Neutrophil (primary cell): ENCODE data around the gene AARSD1.

Experiments
- H3K27ac ChIP-seq: fragments of 200-600 bp; sonication (generic); 2 replicates; pipeline ENCODE4 v1.5.1; 2016; ENCODE audit warnings: mild to moderate bottlenecking, moderate library complexity
- H3K27me3 ChIP-seq: fragments of 200-600 bp; sonication (generic); 2 replicates; pipeline ENCODE4 v1.6.0; 2016; ENCODE audit warnings: mild to moderate bottlenecking
- H3K36me3 ChIP-seq: fragments of 200-600 bp; sonication (generic); 2 replicates; pipeline ENCODE4 v1.5.1; 2017
- H3K4me1 ChIP-seq, 2 experiments: fragments of 200-600 bp in 1 of 2; sonication (generic) in 1 of 2; 1 replicate in 1 of 2; 2 replicates in 1 of 2; pipeline versions ENCODE4 v1.5.1 to v1.6.1; 2013 to 2016; ENCODE audit warnings: low read depth in 1 of 2, low read length in 1 of 2, mild to moderate bottlenecking in 1 of 2, moderate library complexity in 1 of 2; ENCODE audit not compliant: control insufficient read depth in 1 of 2, insufficient read depth in 1 of 2
- H3K4me3 ChIP-seq, 2 experiments: fragments of 200-600 bp in 1 of 2; sonication (generic) in 1 of 2; 1 replicate in 1 of 2; 2 replicates in 1 of 2; pipeline ENCODE4 v1.5.1; 2013 to 2016; ENCODE audit warnings: low read depth in 1 of 2, low read length in 1 of 2, mild to moderate bottlenecking in 1 of 2, moderate library complexity in 1 of 2
- H3K9me3 ChIP-seq: fragments of 200-600 bp; sonication (generic); 2 replicates; pipeline ENCODE4 v1.5.1; 2016
- CTCF ChIP-seq: fragments of 200-600 bp; sonication (generic); IDR thresholded peaks from 2 replicates; pipeline ENCODE4 v1.5.1; 2016; ENCODE audit warnings: antibody characterized with exemption

Gene AARSD1

GRCh38 chr17:42908872-42909700 lies 55.2 kb downstream of the AARSD1 start:
- H3K27me3 ChIP-seq = no peaks in the 10 kb centered on the region

GRCh38 chr17:42906772-42907446 lies 57.3 kb downstream of the AARSD1 start:
- Histone ChIP-seq H3K4me3 (no peak overlapping the region), H3K27ac (no peak overlapping the region), H3K9me3 (no peaks in the 10 kb centered on the region), H3K27me3 (no peaks in the 10 kb centered on the region), H3K36me3 (no peaks in the 10 kb centered on the region), H3K4me1 (peaks cover under 1 to 4% of the 10 kb centered on the region in 2 experiments)
- no peak for TF ChIP-seq CTCF

More at GRCh38 chr17:42908872-42909700, 55.2 kb downstream of the AARSD1 start:
- Histone ChIP-seq H3K4me1 (no peaks in the 10 kb centered on the region), H3K9me3 (no peaks in the 10 kb centered on the region), H3K4me3 (no peak overlapping the region), H3K36me3 (no peaks in the 10 kb centered on the region), H3K27ac (no peak overlapping the region)
- no peak for TF ChIP-seq CTCF

- no peak for TF ChIP-seq CTCF
- Histone ChIP-seq H3K36me3 (no peaks in the 10 kb centered on the region), H3K27ac (no peak overlapping the region), H3K9me3 (no peaks in the 10 kb centered on the region), H3K4me1 (peaks cover 4 to 8% of the 10 kb centered on the region in 2 experiments), H3K4me3 (no peak overlapping the region), H3K27me3 (no peaks in the 10 kb centered on the region)
These were observed 60.2 kb downstream of the AARSD1 start for GRCh38 chr17:42904110-42904469.

- Histone ChIP-seq H3K36me3 (no peaks in the 10 kb centered on the region), H3K4me3 (no peak overlapping the region), H3K4me1 (peaks cover 4 to 8% of the 10 kb centered on the region in 2 experiments), H3K27ac (no peak overlapping the region), H3K9me3 (no peaks in the 10 kb centered on the region), H3K27me3 (no peaks in the 10 kb centered on the region)
- no peak for TF ChIP-seq CTCF
These were observed 62.6 kb downstream of the AARSD1 start for GRCh38 chr17:42901535-42902229.
